IMR-90 (cell line): ENCODE results near the gene SUN1. TPM values are rescaled to one million over a fixed set of nuclear protein-coding genes. Genes with fewer than 3 reads are reported as not detected.

ENCODE experiments used
- ATAC-seq: fragments of 200-7000 bp; cut with Tn5 transposase; 2 replicates; pipeline ENCODE4 v1.9.1; 2020; ENCODE audit warnings: low read depth, mild to moderate bottlenecking, moderate library complexity
- BruUV-seq: library from RNA; stranded (reverse); fragments of 400-500 nt; replicated peaks from 2 replicates; lab custom pipeline; 2021; lab: Mats Ljungman, UMichigan
- CTCF ChIA-PET: fragments of 300-600 bp; formaldehyde crosslinking; extraction: SDS; loops from one replicate; lab custom pipeline; 2021; ENCODE audit warnings: antibody characterized with exemption; lab: Yijun Ruan, JAX
- POLR2A ChIA-PET: fragments of 300-600 bp; sonication (Branson Sonifier 250); formaldehyde crosslinking; loops from one replicate; lab custom pipeline; 2022; ENCODE audit warnings: antibody characterized with exemption; ENCODE audit not compliant: unreplicated experiment; lab: Charles Lee
- DNase-seq: peaks from one replicate; pipeline ENCODE4 v3.0.0; 2013
- H2AFZ ChIP-seq: replicated peaks from 2 replicates; pipeline ENCODE3; 2013; ENCODE audit warnings: low read length, mild to moderate bottlenecking; ENCODE audit not compliant: poor library complexity
- H2AK5ac ChIP-seq: 2 replicates; pipeline ENCODE4 v1.6.1; 2013; ENCODE audit warnings: low read depth, low read length, inconsistent platforms
- H2AK9ac ChIP-seq: replicated peaks from 2 replicates; pipeline ENCODE3; 2013; ENCODE audit warnings: mild to moderate bottlenecking, low read depth, low read length, moderate library complexity; ENCODE audit not compliant: poor library complexity
- H2BK120ac ChIP-seq: 2 replicates; pipeline ENCODE4 v1.6.1; 2013; ENCODE audit warnings: low read depth, low read length, inconsistent platforms
- H2BK15ac ChIP-seq: 3 replicates; pipeline ENCODE4 v1.6.1; 2013; ENCODE audit warnings: low read depth, low read length, inconsistent platforms
- H2BK20ac ChIP-seq: 2 replicates; pipeline ENCODE4 v1.6.1; 2013; ENCODE audit warnings: low read depth, mild to moderate bottlenecking, inconsistent platforms, low read length, moderate library complexity
- H2BK5ac ChIP-seq: 2 replicates; pipeline ENCODE4 v1.6.1; 2013; ENCODE audit warnings: mild to moderate bottlenecking, low read depth, low read length, inconsistent platforms; ENCODE audit not compliant: poor library complexity, severe bottlenecking
- H3K14ac ChIP-seq: replicated peaks from 2 replicates; pipeline ENCODE4 v1.6.1; 2013; ENCODE audit warnings: low read depth, low read length, inconsistent platforms
- H3K18ac ChIP-seq: 2 replicates; pipeline ENCODE4 v1.6.1; 2013; ENCODE audit warnings: low read depth, low read length, control low read depth
- H3K23ac ChIP-seq: 2 replicates; pipeline ENCODE4 v1.6.1; 2013; ENCODE audit warnings: low read depth, low read length, inconsistent platforms
- H3K27ac ChIP-seq: 2 replicates; pipeline ENCODE4 v1.5.1; 2013; ENCODE audit warnings: mild to moderate bottlenecking, control low read depth, low read length; ENCODE audit not compliant: insufficient read depth
- H3K27me3 ChIP-seq: 2 replicates; pipeline ENCODE4 v1.6.1; 2013; ENCODE audit warnings: low read length; ENCODE audit not compliant: control insufficient read depth, insufficient read depth
- H3K36me3 ChIP-seq: 2 replicates; pipeline ENCODE4 v1.6.1; 2013; ENCODE audit warnings: low read length, mixed read lengths; ENCODE audit not compliant: control insufficient read depth, insufficient read depth
- H3K4ac ChIP-seq: 2 replicates; pipeline ENCODE4 v1.6.1; 2013; ENCODE audit warnings: low read depth, low read length, inconsistent platforms
- H3K4me1 ChIP-seq: 2 replicates; pipeline ENCODE4 v1.6.1; 2013; ENCODE audit warnings: low read length, mixed read lengths; ENCODE audit not compliant: control insufficient read depth, insufficient read depth
- H3K4me2 ChIP-seq: 2 replicates; pipeline ENCODE4 v1.6.1; 2013; ENCODE audit warnings: low read depth, mild to moderate bottlenecking, control low read depth, low read length, moderate library complexity
- H3K4me3 ChIP-seq: 2 replicates; pipeline ENCODE4 v1.5.1; 2013; ENCODE audit warnings: low read depth, mild to moderate bottlenecking, control low read depth, low read length, moderate library complexity; ENCODE audit not compliant: insufficient read depth
- H3K56ac ChIP-seq: 2 replicates; pipeline ENCODE4 v1.6.1; 2013; ENCODE audit warnings: low read length, inconsistent platforms; ENCODE audit not compliant: insufficient read depth; ENCODE audit errors: extremely low read depth
- H3K79me1 ChIP-seq, 2 experiments: 2 replicates each; pipeline ENCODE4 v1.6.1; 2013; ENCODE audit warnings: low read length in 2 of 2, inconsistent platforms in 1 of 2, low read depth in 1 of 2
- H3K9ac ChIP-seq: 2 replicates; pipeline ENCODE4 v1.6.1; 2013; ENCODE audit warnings: low read depth, low read length, control low read depth
- H3K9me1 ChIP-seq: 2 replicates; pipeline ENCODE4 v1.6.1; 2013; ENCODE audit warnings: low read length, inconsistent platforms; ENCODE audit not compliant: insufficient read depth
- H3K9me3 ChIP-seq: 2 replicates; pipeline ENCODE4 v1.6.1; 2013; ENCODE audit warnings: low read length; ENCODE audit not compliant: control insufficient read depth, insufficient read depth
- H4K20me1 ChIP-seq: 2 replicates; pipeline ENCODE4 v1.6.1; 2013; ENCODE audit warnings: low read length, inconsistent platforms; ENCODE audit not compliant: insufficient read depth
- H4K5ac ChIP-seq: 2 replicates; pipeline ENCODE4 v1.6.1; 2013; ENCODE audit warnings: mild to moderate bottlenecking, low read depth, low read length, control low read depth
- H4K8ac ChIP-seq, 2 experiments: 2 replicates each; pipeline ENCODE4 v1.6.1; 2013; ENCODE audit warnings: low read depth in 2 of 2, low read length in 2 of 2, control low read depth in 1 of 2, inconsistent platforms in 1 of 2
- H4K91ac ChIP-seq: 2 replicates; pipeline ENCODE4 v1.6.1; 2013; ENCODE audit warnings: low read depth, low read length, inconsistent platforms; ENCODE audit not compliant: insufficient read depth
- BHLHE40 ChIP-seq: fragments of 150-350 bp; IDR thresholded peaks from 2 replicates; pipeline ENCODE4 v1.6.1; 2016; ENCODE audit warnings: mild to moderate bottlenecking, low read depth, low read length
- CEBPB ChIP-seq: IDR thresholded peaks from 2 replicates; pipeline ENCODE4 v1.6.1; 2012; ENCODE audit warnings: low read depth, low read length, improper control_type of control experiment
- CHD1 ChIP-seq: IDR thresholded peaks from 2 replicates; pipeline ENCODE4 v1.6.1; 2012; ENCODE audit warnings: low read depth, low read length, improper control_type of control experiment
- CTCF ChIP-seq: conservative IDR thresholded peaks from 2 replicates; pipeline ENCODE4 v1.5.1; 2012; ENCODE audit warnings: mild to moderate bottlenecking, low read depth, low read length, improper control_type of control experiment
- ELK1 ChIP-seq: fragments of 150-350 bp; IDR thresholded peaks from 2 replicates; pipeline ENCODE4 v1.6.1; 2016; ENCODE audit warnings: low read depth, mild to moderate bottlenecking, low read length, moderate library complexity, borderline replicate concordance
- MAFK ChIP-seq: IDR thresholded peaks from 2 replicates; pipeline ENCODE4 v1.6.1; 2012; ENCODE audit warnings: low read depth, low read length, improper control_type of control experiment
- MAZ ChIP-seq: IDR thresholded peaks from 2 replicates; pipeline ENCODE4 v1.6.1; 2012; ENCODE audit warnings: low read depth, mild to moderate bottlenecking, low read length, improper control_type of control experiment, moderate library complexity, borderline replicate concordance
- MXI1 ChIP-seq: IDR thresholded peaks from 2 replicates; pipeline ENCODE4 v1.6.1; 2012; ENCODE audit warnings: low read depth, mild to moderate bottlenecking, low read length, moderate library complexity, borderline replicate concordance
- NFE2L2 ChIP-seq: fragments of 150-350 bp; IDR thresholded peaks from 2 replicates; pipeline ENCODE4 v1.6.1; 2016; ENCODE audit warnings: low read depth, mild to moderate bottlenecking, low read length
- POLR2A ChIP-seq: IDR thresholded peaks from 2 replicates; pipeline ENCODE4 v1.6.1; 2012; ENCODE audit warnings: mild to moderate bottlenecking, low read depth, low read length
- RAD21 ChIP-seq: IDR thresholded peaks from 2 replicates; pipeline ENCODE4 v1.6.1; 2012; ENCODE audit warnings: low read length, improper control_type of control experiment
- RCOR1 ChIP-seq: IDR thresholded peaks from 2 replicates; pipeline ENCODE4 v1.6.1; 2012; ENCODE audit warnings: mild to moderate bottlenecking, low read length, improper control_type of control experiment; ENCODE audit not compliant: insufficient replicate concordance
- RFX5 ChIP-seq: IDR thresholded peaks from 2 replicates; pipeline ENCODE4 v1.8.0; 2012; ENCODE audit warnings: low read depth, mild to moderate bottlenecking, low read length, moderate library complexity
- SMC3 ChIP-seq: fragments of 150-350 bp; IDR thresholded peaks from 2 replicates; pipeline ENCODE4 v1.6.1; 2016; ENCODE audit warnings: low read depth, mild to moderate bottlenecking, antibody characterized with exemption, low read length, moderate library complexity
- USF2 ChIP-seq: fragments of 150-350 bp; IDR thresholded peaks from 2 replicates; pipeline ENCODE4 v1.6.1; 2017; ENCODE audit warnings: mild to moderate bottlenecking, antibody characterized with exemption, low read length, low read depth
- WGBS, 2 experiments: methylation state at CpG; one replicate each; pipeline versions ENCODE4 v1.1.5 to v1.1.7; 2013; ENCODE audit warnings: missing lambda C conversion rate in 2 of 2; ENCODE audit not compliant: insufficient read length in 1 of 2; ENCODE audit errors: extremely low coverage in 2 of 2; 5-methylcytosine and 5-hydroxymethylcytosine counted together
- dilution Hi-C: fragments of 300-500 bp; cut with HindIII; formaldehyde crosslinking; loops from one replicate; pipeline ENCODE4 v1.14.3; 2018; ENCODE audit warnings: low sequenced_read_pairs; ENCODE audit not compliant: unreplicated experiment
- in situ Hi-C: fragments of 300-500 bp; cut with MboI; formaldehyde crosslinking; loops from 3 replicates; pipeline ENCODE4 v1.14.3; 2019; ENCODE audit warnings: low sequenced_read_pairs, inconsistent platforms, mixed read lengths
- intact Hi-C: fragments of 100-400 bp; cut with micrococcal nuclease; formaldehyde crosslinking; loops from 2 replicates; pipeline ENCODE4 v1.10.0; 2022
- polyA plus RNA-seq, 3 experiments: library from polyadenylated mRNA; depleted of rRNA; stranded (reverse); fragments of >200 nt; gene quantifications; 2 replicates each; pipeline ENCODE4 v1.2.3, GENCODE V29; 2012; ENCODE audit warnings: low replicate concordance in 1 of 3
- total RNA-seq: library from RNA; depleted of rRNA; stranded (reverse); fragments of >200 nt; gene quantifications from 2 replicates; pipeline ENCODE4 v1.2.3, GENCODE V29; 2012

Gene SUN1
- total and polyA plus RNA-seq, 2 of the 4 experiments (the other 2 are of a cell fraction), result 113 to 239 TPM

GRCh38 chr7:825386-825785, 6.9 kb upstream of the SUN1 start:
- CTCF ChIA-PET, result no interaction called here
- DNase-seq, result peak; percentile 74
- BruUV-seq, result no TSS peak
- Histone ChIP-seq H4K8ac (no peak overlapping the region), H2AFZ (no peak overlapping the region), H3K27ac (peak overlapping the region; percentile 71; the same call in 1 of the 2 replicates), H3K18ac (no peak overlapping the region), H3K9me1 (peaks cover 38% of the 10 kb centered on the region), H3K4me1 (peaks cover 22% of the 10 kb centered on the region), H3K9me3 (no peaks in the 10 kb centered on the region), H2AK5ac (no peak overlapping the region), H3K56ac (no peak overlapping the region; the same call in 1 of the 2 replicates), H2BK20ac (no peak overlapping the region), H4K5ac (no peak overlapping the region), H3K36me3 (peaks cover 3% of the 10 kb centered on the region), H3K4ac (0 out of 2 replicates have a peak overlapping the region, but pooled peaks have one; percentile 39), H3K4me3 (no peak overlapping the region), H3K4me2 (no peak overlapping the region), H2BK120ac (no peak overlapping the region), H2BK5ac (peak overlapping the region; percentile 59), H2BK15ac (no peak overlapping the region), H3K79me1 (peaks cover 6 to 70% of the 10 kb centered on the region in 2 experiments), H2AK9ac (no peak overlapping the region), H3K23ac (no peak overlapping the region), H3K14ac (no peak overlapping the region), H3K27me3 (no peaks in the 10 kb centered on the region), H4K20me1 (peaks cover 51% of the 10 kb centered on the region), H3K9ac (no peak overlapping the region), H4K91ac (no peak overlapping the region)
- intact Hi-C loops (no loop called here), dilution Hi-C loops (no loop called here), in situ Hi-C loops (no loop called here)
- TF ChIP-seq SMC3, result no peak
- TF ChIP-seq BHLHE40, result no peak
- no peak for TF ChIP-seq RCOR1
- TF ChIP-seq NFE2L2, result no peak
- TF ChIP-seq USF2, result no peak
- TF ChIP-seq CHD1, result no peak
- TF ChIP-seq MAFK, result no peak
- TF ChIP-seq MXI1, result no peak
- no peak for TF ChIP-seq RFX5
- no peak for TF ChIP-seq POLR2A
- no peak for TF ChIP-seq ELK1
- no peak for TF ChIP-seq RAD21
- no peak for TF ChIP-seq CTCF
- TF ChIP-seq MAZ, result no peak
- no peak for TF ChIP-seq CEBPB
- WGBS, 2 experiments, result no CpG with 5 or more reads among the region's 6 CpGs
- POLR2A ChIA-PET, result no interaction called here
- peak; percentile 75 for ATAC-seq
